Activated naive CD4-positive, alpha-beta T cell (primary cell): ENCODE data around the gene CLCN5.
"Not testable (repeated sequence)": the region's sequence is repeated elsewhere in the genome, so short reads cannot be mapped to it uniquely, and the experiment has no call there.

Experiments
- DNase-seq, 4 experiments: peaks; one replicate each; lab custom pipeline; 2025; lab: John Stamatoyannopoulos, UW

CLCN5 gene

DNA sequence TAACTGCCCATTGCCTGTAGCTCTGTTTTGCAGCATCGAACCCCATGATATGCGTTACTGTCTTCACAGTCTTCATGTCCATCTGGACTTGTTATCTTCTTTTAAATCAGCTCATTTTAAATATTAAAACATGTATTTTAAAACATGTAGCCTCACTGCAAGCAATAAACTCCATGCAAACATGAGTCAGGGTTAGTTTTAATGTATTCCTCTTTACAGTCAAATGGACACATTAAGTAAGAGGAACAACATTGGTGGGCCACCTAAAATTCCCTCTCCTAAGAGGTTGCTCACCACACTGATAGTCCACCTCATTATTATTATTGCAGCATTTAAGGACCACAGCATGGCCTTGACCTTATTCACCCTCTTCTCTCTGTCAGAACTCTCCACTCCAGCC lies 74.1 kb downstream of the CLCN5 start:
- DNase-seq = no peak

DNA sequence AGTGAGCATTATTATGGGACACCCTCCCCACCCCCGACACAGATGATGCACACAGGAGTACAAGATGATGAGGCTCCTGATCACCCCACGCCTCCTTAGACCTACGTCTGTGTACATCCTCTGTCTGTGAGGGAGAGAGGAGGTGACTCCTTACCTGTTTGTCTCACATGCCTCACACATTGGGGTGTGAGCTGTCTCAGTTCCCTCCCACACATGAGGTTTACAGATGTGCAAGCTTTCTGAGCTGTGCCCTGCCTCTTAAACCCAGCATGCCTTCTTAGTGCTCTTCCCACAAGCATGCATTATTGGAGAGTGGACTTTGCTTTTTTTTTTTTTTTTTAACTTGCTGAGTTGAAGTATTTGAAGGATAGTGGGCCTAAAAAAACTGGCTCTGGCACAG lies 76.7 kb downstream of the CLCN5 start:
- DNase-seq = no peak

DNA sequence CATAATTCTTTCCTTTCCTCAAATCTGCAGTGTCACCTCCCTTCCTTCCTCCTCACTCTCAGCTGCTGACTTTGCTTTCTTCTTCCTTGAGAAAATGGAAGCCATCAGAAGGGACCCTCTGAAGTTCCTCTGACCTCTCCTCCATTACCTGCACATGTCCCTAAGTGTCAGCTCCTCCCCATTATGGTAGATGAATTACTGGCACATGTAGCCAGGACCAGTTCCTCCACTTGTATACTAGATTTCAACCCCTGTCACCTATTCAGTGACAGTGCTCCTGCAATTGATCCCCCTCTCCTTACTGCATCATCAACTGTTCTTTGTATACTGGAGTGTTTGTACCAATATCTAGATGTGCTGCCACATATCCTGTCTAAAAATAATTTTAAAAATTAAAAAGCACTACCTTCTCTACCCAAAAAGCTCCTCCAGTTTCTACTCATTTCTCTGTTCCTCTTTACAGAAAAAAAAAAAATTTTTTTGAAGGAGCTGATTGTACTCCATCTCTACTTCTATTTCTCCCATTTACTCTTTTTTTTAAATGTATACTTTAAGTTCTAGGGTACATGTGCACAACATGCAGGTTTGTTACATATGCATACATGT lies 78.6 kb downstream of the CLCN5 start:
- DNase-seq = no peak

DNA sequence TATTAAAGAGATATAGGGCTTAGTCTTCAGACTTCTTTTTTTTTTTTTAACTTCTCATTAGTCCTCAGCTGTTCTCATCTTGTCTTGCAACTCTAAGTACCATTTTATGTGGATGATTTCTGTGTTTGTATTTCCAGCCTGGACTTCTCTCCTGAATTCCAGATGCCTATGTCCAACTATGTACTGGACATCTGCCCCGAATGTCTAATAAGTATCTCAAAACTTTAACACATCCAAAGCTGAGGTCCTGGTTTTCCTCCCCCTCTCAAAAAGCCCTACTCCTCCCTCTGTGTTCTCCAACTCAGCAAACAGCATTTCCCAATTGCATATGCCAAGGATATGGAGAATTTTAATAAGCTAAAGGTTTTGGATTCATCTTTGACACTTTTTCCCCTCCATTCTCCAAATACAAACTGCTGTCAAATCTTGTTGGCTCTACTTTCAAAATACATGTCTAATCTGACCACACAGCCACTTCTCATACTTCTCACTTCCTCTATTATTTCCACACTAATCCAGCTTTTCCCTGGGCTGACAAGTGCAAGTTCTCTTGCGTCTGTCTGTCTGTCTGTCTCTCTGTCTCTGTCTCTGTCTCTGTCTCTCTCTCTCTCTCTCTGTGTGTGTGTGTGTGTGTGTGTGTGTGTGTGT lies 79.8 kb downstream of the CLCN5 start:
- DNase-seq = no peak

DNA sequence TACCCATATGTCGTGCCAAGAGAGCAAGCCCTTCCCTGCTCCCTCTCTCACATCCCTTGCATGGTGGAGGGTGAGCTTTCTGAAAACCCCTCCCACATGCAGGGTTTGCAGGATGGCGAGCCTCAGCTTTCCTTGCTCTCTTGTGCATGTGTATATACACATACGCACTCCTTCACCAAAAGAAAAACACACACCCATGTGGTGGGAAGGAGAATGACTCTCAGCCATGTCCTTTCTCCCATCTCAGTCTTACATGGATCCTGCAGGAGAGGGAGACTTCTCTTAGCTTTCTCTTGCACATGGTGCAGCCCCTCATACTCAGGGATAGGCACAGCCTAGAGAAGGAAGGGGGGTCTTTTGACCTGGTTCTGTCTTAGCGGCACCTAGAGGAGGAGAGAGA lies 81.1 kb downstream of the CLCN5 start:
- no peak for DNase-seq

DNA sequence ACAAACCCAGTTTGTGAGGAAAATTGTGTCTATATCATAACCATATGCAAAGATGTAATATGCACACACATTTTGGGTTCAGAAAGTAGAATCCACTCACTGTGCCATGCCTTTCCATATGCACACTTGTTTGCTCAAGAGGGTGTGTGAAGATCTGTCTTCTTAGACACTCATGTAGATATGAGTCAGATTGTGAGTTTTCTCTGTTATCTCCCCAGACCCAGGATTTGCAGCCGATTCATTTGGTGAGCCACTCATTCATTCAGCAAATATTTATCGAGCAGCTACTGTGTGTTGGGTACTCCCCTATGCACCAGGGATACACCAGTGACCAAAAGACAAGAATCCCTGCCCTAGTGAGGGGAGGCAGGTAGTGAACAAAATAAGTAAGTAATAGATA lies 81.5 kb downstream of the CLCN5 start:
- no peak for DNase-seq

DNA sequence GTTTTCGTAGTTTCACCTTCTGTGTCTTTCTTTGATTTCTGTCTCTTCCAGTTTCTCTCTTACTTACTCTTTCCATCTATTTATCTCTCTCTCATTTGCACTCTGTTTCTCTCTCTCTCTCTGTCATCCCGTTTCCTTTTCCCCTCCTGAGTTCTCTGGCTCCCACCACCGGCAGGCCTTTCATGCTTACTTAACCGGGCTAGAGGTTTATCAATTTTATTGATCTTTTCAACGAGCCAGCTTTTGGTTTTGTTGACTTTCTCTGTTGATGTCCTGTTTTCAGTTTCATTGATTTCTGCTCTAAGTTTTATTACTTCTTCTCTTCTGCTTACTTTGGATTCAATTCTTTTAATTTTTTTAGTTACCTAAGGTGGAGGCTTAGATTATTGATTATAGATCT lies 103.2 kb downstream of the CLCN5 start:
- not testable (repeated sequence) for DNase-seq

DNA sequence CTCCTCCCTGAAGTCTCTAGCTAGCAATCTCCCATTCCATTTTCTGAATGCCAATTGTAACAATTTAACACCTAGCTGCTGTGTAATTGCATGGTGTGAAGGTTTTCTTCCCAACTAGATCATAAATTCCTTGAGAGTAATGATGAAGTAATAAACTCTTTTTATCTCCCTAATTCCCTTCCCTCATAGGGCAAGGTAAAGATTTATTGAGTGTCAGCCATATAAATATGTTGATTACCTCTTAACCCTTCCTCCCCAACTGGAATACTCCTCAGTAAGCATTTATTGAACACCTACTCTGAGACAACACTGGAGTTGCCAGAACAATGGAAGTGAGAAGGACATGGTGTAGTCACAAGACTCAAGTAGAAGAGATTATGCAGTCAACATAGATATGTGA lies 112.7 kb downstream of the CLCN5 start:
- DNase-seq = no peak

DNA sequence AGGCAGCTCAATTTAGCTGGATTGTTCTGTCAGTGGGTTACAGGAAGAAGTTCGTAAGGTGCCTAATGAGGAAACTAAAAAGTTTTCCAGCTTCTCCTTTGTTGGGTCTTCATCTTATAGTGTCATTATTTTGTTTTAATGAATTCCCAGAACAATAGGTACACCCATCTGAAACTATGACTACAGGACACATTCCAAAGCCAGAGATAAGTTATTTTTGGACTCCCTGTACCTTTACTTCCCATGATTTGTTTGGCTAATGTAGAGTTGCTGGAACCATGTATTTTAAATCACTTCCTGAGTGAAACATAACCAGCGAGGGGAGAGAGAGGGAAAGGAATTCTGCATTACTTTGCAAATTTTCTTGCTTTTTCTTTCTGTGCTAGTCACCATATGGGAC lies 114.0 kb downstream of the CLCN5 start:
- no peak for DNase-seq

DNA sequence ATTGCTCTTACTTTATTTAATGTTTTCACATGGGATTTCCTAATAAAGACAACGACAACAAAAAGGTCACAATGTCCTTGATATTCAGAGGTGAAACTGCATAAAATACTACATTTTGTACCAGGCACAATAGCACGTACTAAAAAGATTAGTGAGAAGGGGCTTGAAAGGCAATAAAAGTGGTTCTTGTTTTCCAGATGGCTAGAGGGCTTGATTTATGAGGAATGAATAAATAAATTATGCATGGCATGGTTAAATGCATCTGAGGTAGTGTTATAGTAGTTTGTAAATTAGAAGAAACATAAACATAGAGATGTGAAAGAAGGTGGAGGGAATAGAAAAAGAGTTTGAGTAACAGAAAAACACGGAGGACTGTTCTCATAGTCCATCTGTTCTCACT lies 123.4 kb downstream of the CLCN5 start:
- DNase-seq = no peak

DNA sequence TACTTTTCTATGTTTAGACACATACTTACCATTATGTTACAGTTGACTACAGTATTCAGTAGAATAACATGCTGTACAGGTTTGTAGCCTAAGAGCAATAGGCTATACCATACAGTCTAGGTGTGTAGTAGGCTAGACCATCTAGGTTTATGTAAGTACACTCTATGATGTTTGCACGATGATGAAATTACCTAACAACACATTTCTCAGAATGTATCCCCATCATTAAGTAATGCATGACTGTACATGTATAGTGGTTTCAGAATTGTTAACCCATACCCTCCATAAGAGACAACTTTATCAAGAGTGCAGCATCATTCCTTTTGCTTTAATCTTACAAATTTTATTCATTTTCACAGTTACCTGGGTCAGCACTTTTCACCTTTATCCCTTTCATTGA lies 126.8 kb downstream of the CLCN5 start:
- no peak for DNase-seq

DNA sequence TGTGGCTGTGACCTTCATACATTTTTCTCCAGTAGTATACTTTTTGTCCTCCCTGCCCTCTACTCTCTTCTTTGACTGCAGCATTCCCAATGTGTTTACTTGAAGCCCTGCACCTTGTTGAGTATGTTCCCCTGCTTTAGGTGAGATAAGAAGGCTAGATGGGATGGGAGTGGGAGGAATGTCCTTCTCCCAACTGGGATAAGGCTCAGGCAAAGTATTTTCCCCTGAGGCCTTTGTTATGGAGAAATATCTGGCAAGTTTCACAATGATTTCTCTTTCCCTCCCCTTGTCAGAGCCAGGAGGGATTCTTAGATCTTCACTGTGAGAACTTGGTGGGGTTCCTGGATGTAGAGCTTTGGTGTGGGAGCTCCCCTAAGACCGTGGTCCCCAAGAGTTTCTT lies 131.8 kb downstream of the CLCN5 start:
- DNase-seq = no peak

DNA sequence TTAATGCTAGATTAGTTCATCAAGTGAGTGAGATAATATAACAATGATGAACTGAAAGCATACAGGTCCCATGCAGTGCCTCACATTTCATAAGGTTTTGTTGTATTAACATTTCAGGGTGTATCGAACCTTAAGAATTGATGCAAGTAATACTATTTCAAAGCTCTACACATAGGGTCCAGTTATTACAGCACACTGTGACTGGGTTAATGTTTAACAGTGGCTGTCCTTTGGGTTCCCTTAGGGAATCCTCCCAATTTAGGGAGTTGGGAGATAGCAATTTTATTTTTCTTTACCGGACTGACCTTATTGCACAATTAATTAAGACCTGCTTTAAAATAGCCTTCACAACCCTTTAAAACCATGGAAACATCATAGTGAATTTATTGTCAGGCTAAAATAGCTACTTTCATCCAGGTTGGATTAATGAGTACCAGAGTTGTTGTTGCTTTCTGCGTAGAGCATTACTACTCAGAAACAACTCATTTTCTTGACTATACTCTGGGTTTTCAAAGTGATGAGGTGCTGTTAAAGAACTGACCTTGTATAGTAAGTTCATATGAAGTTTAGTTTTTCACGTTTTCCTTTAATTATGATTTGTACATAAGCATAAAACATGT lies 144.0 kb downstream of the CLCN5 start:
- no peak for DNase-seq

DNA sequence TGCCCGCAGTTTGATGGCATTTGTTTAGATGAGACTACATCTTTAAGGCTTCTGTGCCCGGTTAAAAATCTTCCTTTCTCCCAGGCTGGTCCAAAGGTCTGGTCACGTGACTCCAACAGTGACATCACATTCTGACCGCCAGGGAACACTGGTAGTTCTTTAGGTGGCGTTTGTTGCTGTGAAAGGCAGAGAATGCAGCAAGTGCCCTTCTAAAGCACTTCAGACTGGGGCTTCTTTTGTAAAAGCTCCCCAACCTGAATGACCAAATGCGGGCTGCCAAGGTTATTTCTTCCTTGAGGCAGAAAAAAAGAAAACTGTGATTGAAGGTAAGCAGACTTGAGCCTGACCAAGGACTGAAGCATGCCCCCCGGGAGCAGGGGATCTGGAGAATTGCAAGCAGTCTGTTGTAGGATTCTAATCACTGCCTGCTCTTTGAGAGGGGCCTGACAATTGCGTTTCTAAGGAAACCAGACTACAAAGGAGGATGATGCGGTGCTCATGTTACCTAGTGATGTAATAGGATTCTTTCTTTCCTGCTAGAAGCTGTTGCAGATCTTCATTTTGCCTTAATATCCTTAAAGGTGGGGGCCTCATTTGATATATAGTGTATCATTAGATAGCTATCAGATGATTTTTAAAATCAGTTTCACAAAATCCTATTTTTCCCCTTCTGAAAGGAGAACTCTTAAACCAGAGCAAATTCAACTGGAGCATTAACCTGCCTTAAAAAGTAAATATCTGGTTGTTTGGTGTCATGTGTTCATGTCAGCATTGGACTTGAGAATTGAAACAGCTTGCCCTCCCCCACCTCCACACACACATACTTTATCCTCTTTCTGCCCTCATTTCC lies 145.3 kb downstream of the CLCN5 start:
- DNase-seq = no peak

DNA sequence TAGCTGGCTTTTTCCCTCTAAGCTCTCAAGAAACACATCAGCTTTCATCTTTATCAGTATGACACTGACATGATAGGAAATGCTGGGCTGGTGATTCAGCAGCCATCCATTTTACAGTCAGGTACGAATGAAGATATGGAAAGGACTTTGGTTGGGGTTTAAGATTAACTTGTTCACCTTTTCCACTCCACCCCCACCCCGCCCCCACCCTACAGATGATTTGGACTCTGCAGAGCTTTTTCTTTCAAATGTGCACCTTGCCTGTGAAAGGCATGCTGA lies 145.8 kb downstream of the CLCN5 start:
- no peak for DNase-seq

DNA sequence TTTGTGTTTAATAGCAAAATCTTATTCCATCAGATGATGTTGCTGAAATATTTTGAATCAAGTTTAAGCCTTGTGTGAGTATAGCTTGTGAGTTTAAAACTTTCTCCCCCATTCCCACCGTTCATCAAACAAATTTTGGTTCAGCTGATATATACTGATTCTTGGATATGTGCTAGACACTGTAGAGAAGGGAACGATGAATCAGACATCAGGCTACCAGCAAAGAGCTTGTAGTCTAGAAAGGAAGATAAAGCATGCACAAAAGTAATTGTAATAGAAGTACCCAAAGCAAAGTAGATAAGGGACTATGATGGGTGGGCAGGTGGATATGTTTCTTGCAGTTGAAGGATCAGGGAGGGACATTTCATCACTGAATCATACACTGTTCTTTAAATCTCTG lies 146.5 kb downstream of the CLCN5 start:
- no peak for DNase-seq

DNA sequence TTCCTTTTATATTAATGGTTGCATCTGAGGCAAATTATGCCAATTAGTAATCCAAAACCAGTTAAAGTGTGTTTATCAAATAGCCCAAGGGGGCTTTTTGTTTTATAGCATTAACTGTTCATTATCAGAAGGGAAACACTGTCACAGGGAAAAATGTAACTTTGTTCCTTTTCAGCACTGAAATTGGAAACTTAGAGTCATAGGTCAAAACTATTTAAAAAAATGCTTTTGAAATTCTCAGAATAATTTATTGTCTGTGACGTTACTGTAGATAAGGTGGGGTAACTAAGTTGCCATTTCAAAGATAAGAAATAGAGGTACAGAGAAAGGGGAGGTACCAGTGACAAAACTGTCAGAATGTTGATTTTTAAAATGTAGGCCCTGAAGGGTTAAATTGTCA lies 149.1 kb downstream of the CLCN5 start:
- DNase-seq = no peak

DNA sequence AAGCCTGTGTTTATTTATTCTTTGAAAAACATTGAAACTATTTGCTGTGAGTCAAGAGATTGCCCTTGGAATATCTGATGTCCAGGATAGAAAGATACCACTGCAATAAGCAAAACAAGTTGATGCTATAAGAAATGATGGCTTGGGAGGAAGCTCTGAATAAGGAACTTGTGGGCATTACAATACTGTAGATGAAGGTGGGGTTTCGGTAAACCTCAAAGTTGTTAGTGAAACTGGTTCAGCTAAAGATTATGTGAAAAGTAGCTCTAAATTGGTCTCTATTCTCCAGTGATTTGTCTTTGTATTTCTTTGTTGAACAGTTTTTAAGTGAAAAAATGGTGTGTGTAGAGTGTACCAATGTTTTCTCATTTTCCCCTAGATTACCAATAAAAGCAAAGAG lies 149.7 kb downstream of the CLCN5 start:
- DNase-seq = no peak

DNA sequence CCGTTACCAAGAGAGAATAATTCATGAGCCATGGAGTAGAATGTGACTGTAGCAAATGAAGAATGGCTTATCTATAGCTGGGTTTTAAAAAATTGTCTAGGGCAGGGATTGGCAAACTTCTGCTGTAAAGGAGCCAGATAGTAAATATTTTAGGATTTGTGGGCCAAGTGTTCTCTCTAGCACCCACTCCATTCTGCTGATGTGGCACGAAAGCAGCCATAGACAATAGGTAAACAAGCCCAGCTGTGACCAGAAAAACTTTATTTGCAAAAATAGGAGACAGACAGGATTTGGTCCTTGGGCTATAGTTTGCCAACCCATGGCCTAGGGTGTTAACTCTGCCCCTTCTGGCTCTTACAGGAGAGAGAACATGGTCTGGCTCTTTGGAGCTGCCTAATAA lies 151.2 kb downstream of the CLCN5 start:
- DNase-seq = no peak

DNA sequence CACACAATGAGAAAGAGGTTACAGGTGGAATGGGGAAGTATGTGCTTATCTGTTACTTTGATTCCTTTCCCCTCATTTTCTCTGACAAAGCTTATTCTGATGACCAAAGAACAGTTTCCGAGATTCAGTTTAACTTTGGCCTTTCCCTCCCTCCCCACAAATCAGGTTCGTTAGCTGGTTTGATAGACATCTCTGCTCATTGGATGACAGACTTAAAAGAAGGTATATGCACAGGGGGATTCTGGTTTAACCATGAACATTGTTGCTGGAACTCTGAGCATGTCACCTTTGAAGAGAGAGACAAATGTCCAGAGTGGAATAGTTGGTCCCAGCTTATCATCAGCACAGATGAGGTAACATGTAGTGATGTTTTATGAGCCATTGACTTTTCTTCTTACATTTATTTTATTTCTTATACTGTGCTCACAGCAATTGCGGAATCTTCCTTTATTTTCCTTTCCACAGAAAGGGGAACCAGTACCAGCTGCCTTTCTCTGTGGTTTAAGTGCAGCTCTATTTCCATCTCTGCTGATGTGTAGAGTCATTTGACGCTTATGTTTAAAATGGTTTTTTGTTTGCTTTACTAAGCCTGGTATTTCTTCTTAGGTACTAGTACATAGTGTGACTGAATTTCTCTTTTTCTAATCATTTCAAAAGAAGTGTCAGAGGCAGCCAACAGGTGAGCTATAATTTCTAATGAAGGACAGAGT lies 153.4 kb downstream of the CLCN5 start:
- no peak for DNase-seq

DNA sequence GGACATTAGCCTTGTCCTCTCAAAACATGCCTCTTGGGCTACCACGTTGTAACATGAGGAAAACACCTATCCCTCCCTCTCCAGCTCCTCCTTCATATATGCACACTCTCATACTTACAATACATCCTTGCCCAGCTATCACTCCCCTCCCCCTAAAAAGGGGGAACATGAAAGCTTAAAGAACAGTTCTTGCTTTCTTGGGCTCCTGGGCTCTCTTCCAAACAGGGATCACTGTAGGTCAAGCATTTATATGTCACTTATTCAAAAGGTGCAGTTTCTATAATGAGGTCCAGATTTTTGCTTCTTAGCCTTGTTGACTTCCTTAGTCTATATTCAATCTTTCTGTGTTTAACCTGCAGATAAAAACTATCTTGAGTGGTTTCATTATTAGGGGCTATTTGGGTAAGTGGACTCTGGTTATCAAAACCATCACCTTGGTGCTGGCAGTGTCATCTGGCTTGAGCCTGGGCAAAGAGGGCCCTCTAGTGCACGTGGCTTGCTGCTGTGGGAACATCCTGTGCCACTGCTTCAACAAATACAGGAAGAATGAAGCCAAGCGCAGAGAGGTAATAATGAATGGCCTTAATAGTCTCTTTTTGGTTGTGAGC lies 159.0 kb downstream of the CLCN5 start:
- DNase-seq = no peak

DNA sequence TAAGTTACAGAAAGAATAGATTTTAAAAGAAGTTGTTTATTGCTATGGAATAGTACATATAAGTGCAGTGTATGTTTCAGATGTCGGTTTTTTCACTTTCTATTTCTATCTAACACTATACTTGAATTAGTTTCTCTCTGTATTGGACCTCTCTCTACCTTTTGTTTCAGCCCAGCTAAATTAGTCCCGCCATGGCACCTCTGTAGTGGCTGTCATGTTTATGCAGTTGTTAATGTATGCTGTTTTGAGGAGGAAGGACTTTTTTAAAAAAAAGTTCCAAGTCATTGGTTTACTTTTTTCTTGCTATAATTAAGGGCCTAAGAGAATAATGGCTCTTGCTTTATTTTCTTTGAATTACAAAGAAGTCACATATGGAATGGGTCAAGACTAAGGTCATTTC lies 160.3 kb downstream of the CLCN5 start:
- DNase-seq = no peak
